Kidney (tissue), 14 donors: Measurements from ENCODE around the gene TXNL4A. TPM values are rescaled to one million over a fixed set of nuclear protein-coding genes. Genes with fewer than 3 reads are reported as not detected.
A peak's percentile ranks its signal among the peaks of the same experiment; 100 is the strongest.

ENCODE experiments used
- DNase-seq, 5 donors: peaks; one replicate each; pipeline ENCODE4 v3.0.0-alpha.2; 2013 to 2020
- FAIRE-seq: peaks from 2 replicates; lab custom pipeline; 2012; peaks lifted over from hg19 to GRCh38; lab: Jason Lieb, UNC
- H3K27ac ChIP-seq, 2 donors: one replicate each; pipeline ENCODE4 v1.7.0; 2013; ENCODE audit warnings: low read depth in 2 of 2, low read length in 2 of 2, inconsistent platforms in 1 of 2
- H3K27me3 ChIP-seq: one replicate; pipeline ENCODE4 v1.7.1; 2013; ENCODE audit warnings: low read length, inconsistent platforms; ENCODE audit not compliant: control insufficient read depth, insufficient read depth
- H3K36me3 ChIP-seq, 3 donors: one replicate each; pipeline versions ENCODE4 v1.7.0 to v1.7.1; 2013; ENCODE audit warnings: low read length in 3 of 3, control low read depth in 1 of 3, inconsistent platforms in 1 of 3; ENCODE audit not compliant: insufficient read depth in 3 of 3, control insufficient read depth in 2 of 3
- H3K4me1 ChIP-seq, 3 donors: one replicate each; pipeline versions ENCODE4 v1.7.0 to v1.7.1; 2013; ENCODE audit warnings: low read length in 3 of 3, inconsistent platforms in 1 of 3, low read depth in 1 of 3; ENCODE audit not compliant: control insufficient read depth in 2 of 3, insufficient read depth in 2 of 3
- H3K4me3 ChIP-seq, 3 donors: one replicate each; pipeline versions ENCODE4 v1.7.0 to v1.8.1; 2013; ENCODE audit warnings: low read length in 3 of 3, control low read depth in 1 of 3, inconsistent platforms in 1 of 3
- H3K9ac ChIP-seq, 3 donors: one replicate each; pipeline versions ENCODE4 v1.7.0 to v1.7.1; 2013; ENCODE audit warnings: low read length in 3 of 3, control low read depth in 1 of 3, inconsistent platforms in 1 of 3
- H3K9me3 ChIP-seq, 3 donors: one replicate each; pipeline versions ENCODE4 v1.7.0 to v1.7.1; 2013; ENCODE audit warnings: low read length in 3 of 3, control low read depth in 1 of 3, inconsistent platforms in 1 of 3; ENCODE audit not compliant: control insufficient read depth in 2 of 3, insufficient read depth in 1 of 3
- CTCF ChIP-seq: IDR thresholded peaks from 3 replicates; pipeline ENCODE4 v1.5.1; 2012; ENCODE audit warnings: mild to moderate bottlenecking, moderate library complexity, borderline replicate concordance; ENCODE audit not compliant: insufficient read depth; ENCODE audit errors: extremely low read depth
- intact Hi-C: fragments of 100-400 bp; cut with DNase I; formaldehyde crosslinking; loops from one replicate; pipeline ENCODE4 v1.11.1; 2022
- polyA plus RNA-seq: library from polyadenylated mRNA; stranded (reverse); fragments of 350-450 nt; fragmentation: Illumina TruSeq; extraction: RNeasy Lipid Tissue Mini Kit (QIAGEN cat#74804); gene quantifications from one replicate; pipeline ENCODE4 v1.2.3, GENCODE V29; 2014; ENCODE audit warnings: low read depth, low replicate concordance; ENCODE audit not compliant: insufficient read depth
- total RNA-seq: library from RNA; stranded (reverse); fragmentation: NEBNext Ultra II Directional; extraction: Animal tissue kit (Norgen Biotek cat#: 25700); gene quantifications from one replicate; pipeline ENCODE4 v1.2.1, GENCODE V29; 2021
- donor health status: control.
- donor health status: control.
- donor health status: control.
- donor health status: control.
- donor health status: control.
- donor health status: DM: yes; HTN: yes; CAD: no.
- donor health status: Normal renal cell carcinoma (clear cell type).

The TXNL4A gene
- total and polyA plus RNA-seq, 2 donors from 2014 or later = 76.7 to 178 TPM

DNA sequence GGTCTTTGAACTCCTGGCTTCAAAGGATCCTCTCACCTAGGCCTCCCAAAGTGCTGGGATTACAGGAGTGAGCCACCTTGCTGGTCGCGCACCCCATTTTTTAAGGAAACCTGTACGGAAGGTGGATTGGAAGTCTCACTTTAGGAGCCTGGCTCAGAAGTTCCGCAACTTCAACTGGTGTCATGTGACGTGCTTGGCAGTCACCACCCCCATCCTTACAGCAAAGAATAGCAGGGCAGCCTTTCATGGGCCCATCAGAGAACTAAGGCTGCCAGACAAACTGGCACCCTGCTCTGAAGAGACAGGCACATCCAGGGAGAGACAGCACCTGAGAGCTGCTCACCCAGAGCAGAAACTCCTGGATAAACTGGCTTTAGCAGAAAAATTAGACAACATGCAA lies 33.6 kb downstream of the TXNL4A start:
- FAIRE-seq = no peak
- H3K27ac ChIP-seq = no peak overlapping the region
- H3K9ac ChIP-seq = no peak overlapping the region
- no peaks in the 10 kb centered on the region for H3K9me3 ChIP-seq
- no peaks in the 10 kb centered on the region for H3K27me3 ChIP-seq
- no peak overlapping the region for H3K4me3 ChIP-seq
- intact Hi-C loops = no loop called here
- TF ChIP-seq CTCF = no peak
- DNase-seq = no peak
- peaks cover 0 to 10% (median 5%) of the 10 kb centered on the region in 3 donors for H3K4me1 ChIP-seq
- no peaks in the 10 kb centered on the region for H3K36me3 ChIP-seq

- no peak for TF ChIP-seq CTCF
- Histone ChIP-seq H3K4me1 (peaks cover 0 to 12% (median 11%) of the 10 kb centered on the region in 3 donors), H3K4me3 (no peak overlapping the region), H3K27me3 (no peaks in the 10 kb centered on the region), H3K9ac (no peak overlapping the region), H3K36me3 (peaks cover 0 to under 1% (median 0%) of the 10 kb centered on the region in 3 donors), H3K27ac (no peak overlapping the region), H3K9me3 (no peaks in the 10 kb centered on the region)
- intact Hi-C loops = no loop called here
- FAIRE-seq (no peak), DNase-seq (peak in 1 of 5 donors; percentile 34)
Measured at GRCh38 chr18:79953971-79954651, 34.3 kb downstream of the TXNL4A start.

GRCh38 chr18:79952996-79953559 lies 35.3 kb downstream of the TXNL4A start:
- no peak overlapping the region for H3K4me3 ChIP-seq
- TF ChIP-seq CTCF = no peak
- no peaks in the 10 kb centered on the region for H3K9me3 ChIP-seq
- H3K27me3 ChIP-seq = no peaks in the 10 kb centered on the region
- peaks cover 0 to 9% (median 0%) of the 10 kb centered on the region in 3 donors for H3K36me3 ChIP-seq
- no peak overlapping the region for H3K9ac ChIP-seq
- peaks cover 0 to 22% (median 18%) of the 10 kb centered on the region in 3 donors for H3K4me1 ChIP-seq
- intact Hi-C loops = no loop called here
- no peak overlapping the region for H3K27ac ChIP-seq
- peak in 1 of 5 donors; percentile 48 for DNase-seq
- no peak for FAIRE-seq
